Glutamatergic neuron (in vitro differentiated cells): ENCODE data around the gene CRTAC1. TPM values are rescaled to one million over a fixed set of nuclear protein-coding genes. Genes with fewer than 3 reads are reported as not detected.

ENCODE experiments used
- DNase-seq: peaks from one replicate; pipeline ENCODE4 v3.0.0; 2022
- H3K27ac Mint-ChIP-seq: one replicate; pipeline ENCODE4 v1.8.0; 2020; ENCODE audit warnings: mild to moderate bottlenecking, mixed read lengths, inconsistent platforms; ENCODE audit not compliant: unreplicated experiment
- H3K27me3 Mint-ChIP-seq: one replicate; pipeline ENCODE4 v1.8.0; 2020; ENCODE audit warnings: mild to moderate bottlenecking, moderate library complexity, mixed read lengths, inconsistent platforms; ENCODE audit not compliant: unreplicated experiment
- H3K36me3 Mint-ChIP-seq: one replicate; pipeline ENCODE4 v1.8.0; 2020; ENCODE audit warnings: mild to moderate bottlenecking, mixed read lengths, inconsistent platforms; ENCODE audit not compliant: unreplicated experiment
- H3K4me1 Mint-ChIP-seq: one replicate; pipeline ENCODE4 v1.8.0; 2020; ENCODE audit warnings: mild to moderate bottlenecking, low read depth, mixed read lengths, inconsistent platforms; ENCODE audit not compliant: unreplicated experiment
- H3K4me3 Mint-ChIP-seq: one replicate; pipeline ENCODE4 v1.8.0; 2020; ENCODE audit warnings: mild to moderate bottlenecking, mixed read lengths, inconsistent platforms; ENCODE audit not compliant: unreplicated experiment
- H3K9me3 Mint-ChIP-seq: one replicate; pipeline ENCODE4 v1.8.0; 2020; ENCODE audit warnings: mild to moderate bottlenecking, moderate library complexity, mixed read lengths, inconsistent platforms; ENCODE audit not compliant: unreplicated experiment
- CTCF ChIP-seq: fragments of 200-600 bp; sonication (generic); IDR thresholded peaks from one replicate; pipeline ENCODE4 v1.5.0; 2021; ENCODE audit not compliant: partially characterized antibody, unreplicated experiment
- total RNA-seq: library from RNA; stranded (reverse); fragmentation: NEBNext Ultra II Directional; extraction: Animal tissue kit (Norgen Biotek cat#: 25700); gene quantifications from one replicate; pipeline ENCODE4 v1.2.1, GENCODE V29; 2021; ENCODE audit not compliant: unreplicated experiment

CRTAC1 gene
- total RNA-seq, 1 donor from 2014 or later = 2.5 TPM

- Mint-ChIP-seq H3K4me3 (no peak overlapping the region), H3K9me3 (no peaks in the 10 kb centered on the region), H3K27me3 (peaks cover 13% of the 10 kb centered on the region), H3K4me1 (peaks cover 3% of the 10 kb centered on the region), H3K27ac (no peak overlapping the region), H3K36me3 (no peaks in the 10 kb centered on the region)
- no peak for DNase-seq
- TF ChIP-seq CTCF = no peak
Observed at GRCh38 chr10:97907211-97907610, 123.2 kb downstream of the CRTAC1 start.

- Mint-ChIP-seq H3K4me3 (no peak overlapping the region), H3K9me3 (no peaks in the 10 kb centered on the region), H3K27me3 (peaks cover 9% of the 10 kb centered on the region), H3K27ac (no peak overlapping the region), H3K4me1 (peaks cover 3% of the 10 kb centered on the region), H3K36me3 (no peaks in the 10 kb centered on the region)
- no peak for DNase-seq
- TF ChIP-seq CTCF = no peak
Observed at GRCh38 chr10:97905276-97905675, 125.1 kb downstream of the CRTAC1 start.

GRCh38 chr10:97904576-97904975, 125.8 kb downstream of the CRTAC1 start:
- Mint-ChIP-seq H3K36me3 (no peaks in the 10 kb centered on the region), H3K27me3 (peaks cover 9% of the 10 kb centered on the region), H3K4me1 (peaks cover 3% of the 10 kb centered on the region)

GRCh38 chr10:97904018-97904381, 126.4 kb downstream of the CRTAC1 start:
- no peak for TF ChIP-seq CTCF
- peaks cover 3% of the 10 kb centered on the region for H3K4me1 Mint-ChIP-seq
- DNase-seq = no peak
- peaks cover 9% of the 10 kb centered on the region for H3K27me3 Mint-ChIP-seq
- H3K9me3 Mint-ChIP-seq = no peaks in the 10 kb centered on the region
- no peak overlapping the region for H3K4me3 Mint-ChIP-seq
- no peak overlapping the region for H3K27ac Mint-ChIP-seq
- H3K36me3 Mint-ChIP-seq = no peaks in the 10 kb centered on the region

More at GRCh38 chr10:97904576-97904975, 125.8 kb downstream of the CRTAC1 start:
- H3K9me3 Mint-ChIP-seq = no peaks in the 10 kb centered on the region
- TF ChIP-seq CTCF = no peak
- no peak overlapping the region for H3K4me3 Mint-ChIP-seq
- DNase-seq = no peak
- H3K27ac Mint-ChIP-seq = no peak overlapping the region

GRCh38 chr10:97903128-97904017, 127.0 kb downstream of the CRTAC1 start:
- H3K4me1 Mint-ChIP-seq = peaks cover 3% of the 10 kb centered on the region
- H3K4me3 Mint-ChIP-seq = no peak overlapping the region
- DNase-seq = no peak
- H3K36me3 Mint-ChIP-seq = no peaks in the 10 kb centered on the region
- no peaks in the 10 kb centered on the region for H3K9me3 Mint-ChIP-seq
- no peak for TF ChIP-seq CTCF
- H3K27ac Mint-ChIP-seq = no peak overlapping the region
- peaks cover 9% of the 10 kb centered on the region for H3K27me3 Mint-ChIP-seq
